B cell (primary cell): ENCODE data around the gene DEXI. TPM values are rescaled to one million over a fixed set of nuclear protein-coding genes. Genes with fewer than 3 reads are reported as not detected.
A peak's percentile ranks its signal among the peaks of the same experiment; 100 is the strongest.

ENCODE experiments used
- ATAC-seq: fragments of 200-7000 bp; cut with Tn5 transposase; one replicate; pipeline ENCODE4 v1.10.0; 2021; ENCODE audit warnings: low read depth, mild to moderate bottlenecking, moderate number of reproducible peaks, moderate library complexity
- CTCF ChIA-PET: fragments of 350-600 bp; sonication (Branson Sonifier 250); formaldehyde crosslinking; loops from one replicate; lab custom pipeline; 2021; ENCODE audit warnings: antibody characterized with exemption, inconsistent platforms; lab: Charles Lee
- POLR2A ChIA-PET: fragments of 350-600 bp; sonication (Branson Sonifier 250); formaldehyde crosslinking; loops from one replicate; lab custom pipeline; 2021; ENCODE audit warnings: antibody characterized with exemption; lab: Charles Lee
- DNase-seq: peaks from one replicate; pipeline ENCODE4 v3.0.0; 2013
- H2AFZ ChIP-seq: 2 replicates; pipeline ENCODE4 v1.6.1; 2012; ENCODE audit warnings: mild to moderate bottlenecking, low read depth, low read length; ENCODE audit not compliant: insufficient read depth, poor library complexity, severe bottlenecking
- H3K27ac ChIP-seq, 2 donors: 1 replicate in 1 of 2; 2 replicates in 1 of 2; pipeline ENCODE4 v1.5.1; 2012 to 2013; ENCODE audit warnings: low read length in 2 of 2, mild to moderate bottlenecking in 2 of 2, moderate library complexity in 1 of 2
- H3K27me3 ChIP-seq, 4 experiments: fragments of 200-600 bp in 1 of 4; sonication (generic) in 1 of 4; replicated peaks in 1 of 4; 1 replicate in 2 of 4; 2 replicates in 2 of 4; pipeline versions ENCODE4 v1.6.1 to v1.7.0; 2013 to 2016; ENCODE audit warnings: low read length in 3 of 4, mild to moderate bottlenecking in 2 of 4, mixed read lengths in 1 of 4, moderate library complexity in 1 of 4; ENCODE audit not compliant: insufficient read depth in 4 of 4, control insufficient read depth in 3 of 4; ENCODE audit errors: control extremely low read depth in 1 of 4
- H3K36me3 ChIP-seq, 2 experiments: replicated peaks in 1 of 2; 1 replicate in 1 of 2; 2 replicates in 1 of 2; pipeline versions ENCODE4 v1.6.1 to v1.7.1; 2013; ENCODE audit warnings: low read length in 1 of 2; ENCODE audit not compliant: insufficient read depth in 2 of 2, control insufficient read depth in 1 of 2; ENCODE audit errors: control extremely low read depth in 1 of 2, extremely low read depth in 1 of 2
- H3K4me1 ChIP-seq, 2 donors: fragments of 200-600 bp in 1 of 2; sonication (generic) in 1 of 2; 1 replicate in 1 of 2; 2 replicates in 1 of 2; pipeline versions ENCODE4 v1.5.1 to v1.6.1; 2013 to 2017; ENCODE audit warnings: low read length in 2 of 2; ENCODE audit not compliant: control insufficient read depth in 2 of 2, insufficient read depth in 2 of 2
- H3K4me2 ChIP-seq: replicated peaks from 2 replicates; pipeline ENCODE3; 2012; ENCODE audit warnings: mild to moderate bottlenecking, low read depth, low read length; ENCODE audit not compliant: poor library complexity, severe bottlenecking
- H3K4me3 ChIP-seq, 5 experiments: fragments of 200-600 bp in 1 of 5; sonication (generic) in 1 of 5; 1 replicate in 3 of 5; 2 replicates in 2 of 5; pipeline versions ENCODE4 v1.5.1 to v1.7.0; 2011 to 2016; ENCODE audit warnings: low read length in 4 of 5, mild to moderate bottlenecking in 4 of 5, low read depth in 2 of 5, control low read depth in 1 of 5, moderate library complexity in 1 of 5; ENCODE audit not compliant: insufficient read depth in 1 of 5; ENCODE audit errors: control extremely low read depth in 1 of 5, extremely low read depth in 1 of 5
- H3K79me2 ChIP-seq: fragments of 200-600 bp; sonication (generic); one replicate; pipeline ENCODE4 v1.6.0; 2016; ENCODE audit warnings: low read length; ENCODE audit not compliant: control insufficient read depth, insufficient read depth
- H3K9ac ChIP-seq: fragments of 200-600 bp; sonication (generic); 2 replicates; pipeline ENCODE4 v1.6.1; 2017; ENCODE audit warnings: mild to moderate bottlenecking, low read length, moderate library complexity
- H3K9me3 ChIP-seq, 3 donors: one replicate each; pipeline versions ENCODE4 v1.6.1 to v1.7.1; 2013; ENCODE audit warnings: low read length in 2 of 3; ENCODE audit not compliant: control insufficient read depth in 2 of 3, insufficient read depth in 1 of 3; ENCODE audit errors: control extremely low read depth in 1 of 3
- H4K20me1 ChIP-seq: 2 replicates; pipeline ENCODE4 v1.6.0; 2012; ENCODE audit warnings: mild to moderate bottlenecking, low read length; ENCODE audit not compliant: insufficient read depth, control insufficient read depth, poor library complexity, severe bottlenecking
- H3K27ac Mint-ChIP-seq: one replicate; pipeline ENCODE4 v1.8.0; 2021; ENCODE audit warnings: mixed read lengths
- H3K27me3 Mint-ChIP-seq: one replicate; pipeline ENCODE4 v1.8.0; 2021; ENCODE audit warnings: mixed read lengths
- H3K4me1 Mint-ChIP-seq: one replicate; pipeline ENCODE4 v1.8.0; 2021; ENCODE audit warnings: mixed read lengths
- H3K4me3 Mint-ChIP-seq: one replicate; pipeline ENCODE4 v1.8.0; 2021; ENCODE audit warnings: mixed read lengths
- H3K9me3 Mint-ChIP-seq: one replicate; pipeline ENCODE4 v1.8.0; 2022; ENCODE audit warnings: mixed read lengths; ENCODE audit not compliant: insufficient read depth
- CTCF ChIP-seq: fragments of 200-600 bp; IDR thresholded peaks from one replicate; pipeline ENCODE4 v1.8.0; 2022; ENCODE audit warnings: antibody characterized with exemption, mild to moderate bottlenecking
- EZH2 ChIP-seq: IDR thresholded peaks from 2 replicates; pipeline ENCODE4 v1.6.1; 2012; ENCODE audit warnings: borderline replicate concordance, low read depth, mild to moderate bottlenecking, moderate library complexity, low read length; ENCODE audit not compliant: insufficient read depth, poor library complexity, severe bottlenecking
- WGBS: methylation state at CpG from one replicate; pipeline ENCODE4 v1.1.5; 2013; ENCODE audit warnings: missing lambda C conversion rate; ENCODE audit not compliant: insufficient coverage; 5-methylcytosine and 5-hydroxymethylcytosine counted together
- intact Hi-C: fragments of 100-400 bp; cut with micrococcal nuclease; formaldehyde crosslinking; loops from one replicate; pipeline ENCODE4 v1.10.0; 2022
- polyA plus RNA-seq: library from polyadenylated mRNA; depleted of rRNA; stranded (reverse); fragments of >200 nt; gene quantifications from 2 replicates; pipeline ENCODE4 v1.2.3, GENCODE V29; 2012
- total RNA-seq, 2 donors: library from RNA; stranded (reverse); fragments of 120-200 nt in 1 of 2; gene quantifications; 1 replicate in 1 of 2; 2 replicates in 1 of 2; pipeline versions ENCODE4 v1.2.3 to v1.2.4, GENCODE V29; 2013 to 2022

DEXI gene
- total and polyA plus RNA-seq, 2 donors (not counting 1 experiment from before 2014, with no cell fraction given), result 9.1 to 17.7 TPM

- H3K4me1 ChIP-seq, result peaks cover 62 to 77% of the 10 kb centered on the region in 2 donors
- peaks cover 34% of the 10 kb centered on the region for H3K79me2 ChIP-seq
- no peaks in the 10 kb centered on the region for H3K27me3 Mint-ChIP-seq
- 47% methylated on average over 3 of the region's 7 CpGs for WGBS
- H3K36me3 ChIP-seq, result peaks cover 0 to 35% of the 10 kb centered on the region in 2 experiments
- peak overlapping the region; percentile 91 for H3K4me2 ChIP-seq
- H3K27ac ChIP-seq, result peak overlapping the region; percentile 25 to 72
- H2AFZ ChIP-seq, result no peak overlapping the region
- ChIA-PET CTCF (interaction anchor here (0.5 to 3.2 kb wide), 7 partner anchors 8 to 776 kb away, joined by 3 to 14 read pairs (median 3); no protein-coding TSS in a partner anchor), POLR2A (interaction anchor here (0.7 kb wide), 1 partner anchor 71 kb away, joined by 3 read pairs; no protein-coding TSS in a partner anchor)
- peaks cover 81% of the 10 kb centered on the region for H4K20me1 ChIP-seq
- ATAC-seq (no peak), DNase-seq (peak; percentile 30)
- H3K27me3 ChIP-seq, result no peaks in the 10 kb centered on the region
- H3K9me3 Mint-ChIP-seq, result no peaks in the 10 kb centered on the region
- H3K4me3 Mint-ChIP-seq, result peak overlapping the region; percentile 53
- intact Hi-C loops, result no loop called here
- H3K9me3 ChIP-seq, result no peaks in the 10 kb centered on the region
- peaks cover 81% of the 10 kb centered on the region for H3K4me1 Mint-ChIP-seq
- peak overlapping the region; percentile 80 for H3K27ac Mint-ChIP-seq
- peak overlapping the region; percentile 21 for H3K9ac ChIP-seq
- TF ChIP-seq CTCF (no peak), EZH2 (no peak)
- H3K4me3 ChIP-seq, result no peak overlapping the region
Measured at GRCh38 chr16:10938796-10939648, 3.2 kb downstream of the DEXI start.
